ENCODE measurements around the gene GALC.

The GALC gene

GRCh38 chr14:88005978-88006851 is 13.2 kb upstream of the GALC start:
- DNase-seq (ENCODE audit: low spot score): no peak

DNA sequence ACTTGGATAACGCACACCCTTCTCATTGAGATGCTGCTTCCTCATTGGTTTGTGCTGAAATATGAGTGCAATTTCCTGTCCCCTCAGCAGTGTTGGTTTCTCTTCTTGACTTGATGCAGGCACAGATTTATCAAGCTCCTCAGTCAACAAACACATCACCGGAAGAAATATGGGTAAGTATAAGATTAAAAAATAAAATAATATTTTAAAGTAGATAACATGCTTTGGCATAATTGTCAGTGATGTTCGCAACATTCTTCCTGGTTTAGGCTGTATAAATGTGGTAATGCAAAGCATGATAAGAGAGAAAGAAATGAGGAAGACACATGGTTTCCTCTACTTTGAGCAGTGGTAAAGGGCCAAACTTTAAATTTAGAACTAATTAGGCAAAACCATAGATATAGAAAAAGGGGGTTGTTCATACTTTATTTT is 12.1 kb upstream of the GALC start, which contains the start of gene GPR65:
Gene GPR65 (plus strand): TSS at position 86 of the 432 bp plus-strand sequence. CDS start 5,713 bp downstream, outside the sequence.
- no peak for DNase-seq (ENCODE audit: low spot score)

- DNase-seq (ENCODE audit: low spot score): no peak
Measured at GRCh38 chr14:88004506-88005036, 11.6 kb upstream of the GALC start.

GRCh38 chr14:88003425-88003824 is 10.4 kb upstream of the GALC start:
- DNase-seq (ENCODE audit: low spot score): no peak

DNA sequence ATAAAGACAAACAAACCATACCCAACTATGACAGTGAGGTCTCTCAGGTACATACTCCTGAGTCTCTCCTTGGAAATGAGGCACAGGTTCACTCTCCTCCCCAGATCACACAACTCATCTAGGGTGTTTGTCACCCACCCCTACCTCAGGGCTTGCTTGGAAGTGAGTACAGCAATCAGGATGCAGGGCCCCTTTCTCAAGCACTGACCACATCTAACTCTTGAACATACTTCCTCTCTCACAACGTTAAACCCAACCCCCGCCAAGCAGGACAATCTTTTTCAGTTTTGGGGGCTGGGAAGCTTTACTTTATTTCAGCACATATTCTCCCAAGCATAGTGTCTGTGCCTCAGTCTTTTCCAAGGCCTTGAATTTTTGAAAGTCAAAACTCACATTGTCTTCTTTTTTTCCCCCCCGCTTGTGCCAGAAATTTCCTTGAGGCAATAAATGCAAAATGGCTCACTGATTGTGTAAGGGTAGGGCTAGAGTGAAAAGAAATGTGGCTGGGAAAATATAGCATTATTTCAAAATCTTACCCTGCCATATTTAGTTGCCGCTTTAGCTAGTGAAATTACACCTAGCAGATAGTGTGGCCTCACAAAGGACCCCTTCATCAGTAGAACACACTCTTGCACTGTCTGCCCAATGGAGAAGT is 9.6 kb upstream of the GALC start:
- no peak for DNase-seq (ENCODE audit: low spot score)

GRCh38 chr14:87999277-87999676 is 6.3 kb upstream of the GALC start:
- DNase-seq (ENCODE audit: low spot score): peak; percentile 33

- DNase-seq (ENCODE audit: low spot score): no peak
Measured at GRCh38 chr14:87998482-87998881, 5.5 kb upstream of the GALC start.

- DNase-seq (ENCODE audit: low spot score): no peak
Measured at GRCh38 chr14:87996291-87996592, 3.3 kb upstream of the GALC start.

GRCh38 chr14:87995500-87996290 is 2.7 kb upstream of the GALC start:
- no peak for DNase-seq (ENCODE audit: low spot score)

- no peak for DNase-seq (ENCODE audit: low spot score)
Measured at GRCh38 chr14:87994974-87995373, 2.0 kb upstream of the GALC start.

- DNase-seq (ENCODE audit: low spot score): peak; percentile 54
Measured at GRCh38 chr14:87992346-87992717, 650 bp downstream of the GALC start.

DNA sequence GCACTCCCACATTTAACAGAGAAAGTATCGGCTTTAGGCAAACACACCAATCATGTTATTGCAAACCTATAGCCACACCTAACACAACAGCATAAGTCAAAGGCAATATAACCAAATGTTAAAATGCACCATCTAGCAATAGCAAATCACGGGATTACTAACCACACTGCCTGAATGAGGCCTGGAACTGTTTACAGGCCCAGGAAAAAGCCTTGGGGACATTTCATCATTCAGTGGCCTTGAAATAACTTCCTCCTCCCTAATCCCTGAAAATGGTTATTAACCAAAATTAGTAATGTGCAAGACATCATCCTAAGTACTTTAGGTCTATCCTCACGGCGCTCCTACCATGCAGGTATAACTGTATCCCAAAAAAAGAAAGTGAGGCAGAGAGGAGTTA is 2.3 kb downstream of the GALC start:
- no peak for DNase-seq (ENCODE audit: low spot score)

- no peak for DNase-seq (ENCODE audit: low spot score)
Measured at GRCh38 chr14:87989956-87990299, 3.1 kb downstream of the GALC start.

DNA sequence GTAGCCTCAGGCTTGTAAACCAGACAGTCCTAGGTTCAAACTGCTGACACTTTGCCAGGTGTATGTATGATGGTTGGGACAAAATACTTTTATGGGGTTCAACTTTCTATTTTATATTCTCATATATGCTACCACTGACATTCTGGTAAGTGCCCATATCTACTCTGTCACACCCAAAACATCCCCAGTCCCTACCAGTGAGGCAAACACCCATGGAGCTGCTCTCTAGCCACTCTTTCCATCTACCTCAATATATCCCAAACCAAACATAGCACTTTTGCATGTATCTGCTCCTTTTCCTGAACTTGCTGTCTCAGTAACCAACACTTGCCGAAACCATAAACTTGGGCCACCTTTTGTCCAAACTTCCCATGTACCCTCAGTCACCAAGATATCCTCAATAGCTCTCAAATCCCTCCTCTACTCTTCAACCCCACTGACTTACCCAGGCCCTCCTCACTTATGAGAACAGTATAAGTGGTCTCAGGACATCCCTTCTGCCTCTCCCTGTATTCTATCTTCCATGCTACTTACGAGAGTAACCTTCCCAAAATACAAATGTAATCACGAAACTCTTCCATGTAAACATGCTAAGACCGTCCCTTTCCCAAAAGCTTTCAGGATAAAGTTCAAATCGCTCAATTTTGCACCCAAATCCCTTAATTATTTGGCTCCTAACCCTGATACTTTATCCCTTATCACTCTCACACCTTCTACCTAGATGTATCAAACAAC is 3.6 kb downstream of the GALC start:
- no peak for DNase-seq (ENCODE audit: low spot score)

DNA sequence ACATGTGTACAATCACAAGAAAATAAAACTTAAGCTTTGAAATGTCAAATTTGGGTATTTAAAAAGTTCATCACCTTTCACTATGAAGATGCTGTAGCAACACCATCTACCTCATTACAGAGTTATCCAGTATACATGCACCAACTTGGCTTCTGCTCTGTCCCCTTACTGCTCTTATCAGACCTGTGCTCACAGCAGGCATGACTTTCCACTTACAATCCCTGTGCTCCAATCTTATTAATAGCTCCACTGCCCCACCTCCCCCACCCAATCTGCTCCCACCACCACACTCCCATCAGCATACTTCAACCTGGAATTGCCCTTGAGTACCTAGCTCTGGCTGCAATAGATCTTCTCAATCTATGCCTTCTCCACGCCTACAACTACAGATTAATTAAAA is 13.3 kb downstream of the GALC start:
- DNase-seq (ENCODE audit: low spot score): no peak

GRCh38 chr14:87975636-87976035 is 17.3 kb downstream of the GALC start:
- DNase-seq (ENCODE audit: low spot score): no peak

DNA sequence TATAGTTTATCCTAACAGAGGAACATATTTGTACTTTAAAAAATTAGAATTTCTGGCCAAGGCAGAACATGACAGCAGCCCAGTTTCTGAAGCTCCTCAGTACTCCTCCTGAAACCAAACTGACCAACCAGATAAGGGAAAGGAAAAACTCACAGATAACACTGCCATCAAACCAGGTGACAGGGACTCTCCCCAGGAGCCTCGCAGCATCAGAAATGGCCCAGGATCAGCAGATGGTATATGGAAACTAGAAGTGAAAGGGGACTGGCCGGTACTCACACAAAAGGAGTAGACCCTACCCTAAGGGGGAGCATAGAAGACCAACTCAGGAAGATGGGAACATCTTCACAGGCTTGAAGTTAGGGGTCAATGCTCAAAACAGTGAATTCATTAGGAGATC is 22.0 kb downstream of the GALC start:
- no peak for DNase-seq (ENCODE audit: low spot score)

DNA sequence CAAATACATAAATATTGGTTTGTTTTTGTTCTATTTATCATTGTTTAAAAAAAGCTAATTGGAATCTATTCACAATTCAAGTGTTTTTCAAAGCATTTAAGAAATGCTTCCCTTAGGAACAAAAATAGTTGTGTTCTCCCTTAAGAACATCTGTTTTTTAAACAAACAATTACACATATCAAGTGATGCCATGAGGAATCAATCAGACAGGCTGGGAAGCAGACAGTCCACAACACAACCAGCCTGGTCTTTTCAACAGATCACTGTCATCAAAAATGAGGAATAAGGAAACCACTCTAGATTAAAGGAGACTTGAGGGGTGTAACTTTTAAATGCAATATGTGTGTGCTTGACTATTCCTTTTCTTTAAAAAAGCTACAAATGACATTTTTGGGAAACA is 25.5 kb downstream of the GALC start:
- DNase-seq (ENCODE audit: low spot score): no peak

GRCh38 chr14:87966816-87967215 is 26.2 kb downstream of the GALC start:
- DNase-seq (ENCODE audit: low spot score): no peak

- no peak for DNase-seq (ENCODE audit: low spot score)
Measured at GRCh38 chr14:87961246-87961645, 31.7 kb downstream of the GALC start.

- no peak for DNase-seq (ENCODE audit: low spot score)
Measured at GRCh38 chr14:87960013-87960787, 32.8 kb downstream of the GALC start.

Measured in globus pallidus (tissue), 1 donor.